GM12878 (cell line): ENCODE results near the gene TLCD3B. TPM values are rescaled to one million over a fixed set of nuclear protein-coding genes. Genes with fewer than 3 reads are reported as not detected.

Experiments used
- ATAC-seq: fragments of 200-7000 bp; cut with Tn5 transposase; 3 replicates; pipeline ENCODE4 v1.9.1; 2020; ENCODE audit warnings: mild to moderate bottlenecking, moderate library complexity
- BruUV-seq: library from RNA; stranded (reverse); fragments of 400-500 nt; replicated peaks from 2 replicates; lab custom pipeline; 2021; lab: Mats Ljungman, UMichigan
- CTCF ChIA-PET: fragments of 300-600 bp; sonication (Branson Sonifier 250); formaldehyde crosslinking; extraction: SDS; loops from one replicate; lab custom pipeline; 2021; ENCODE audit warnings: inconsistent platforms; lab: Yijun Ruan, JAX
- POLR2A ChIA-PET: fragments of 350-600 bp; formaldehyde crosslinking; extraction: SDS; loops from one replicate; lab custom pipeline; 2021; ENCODE audit warnings: inconsistent platforms; lab: Charles Lee
- RAD21 ChIA-PET: fragments of 300-600 bp; sonication (Branson Sonifier 250); formaldehyde crosslinking; loops from one replicate; lab custom pipeline; 2023; ENCODE audit warnings: antibody characterized with exemption; ENCODE audit not compliant: unreplicated experiment; lab: Charles Lee
- SMC1A ChIA-PET: fragments of 300-600 bp; sonication (Branson Sonifier 250); formaldehyde crosslinking; loops from one replicate; lab custom pipeline; 2023; ENCODE audit not compliant: unreplicated experiment, uncharacterized antibody; lab: Charles Lee
- DNase-seq: peaks from one replicate; pipeline ENCODE4 v3.0.0-alpha.2; 2011; ENCODE audit warnings: low read depth, low spot score
- FAIRE-seq: peaks from 3 replicates; lab custom pipeline; 2011; peaks lifted over from hg19 to GRCh38; lab: Jason Lieb, UNC
- H2AFZ ChIP-seq: 2 replicates; pipeline ENCODE4 v1.6.0; 2011; ENCODE audit warnings: low read depth, low read length, control low read depth; ENCODE audit not compliant: control insufficient read depth
- H3K27ac ChIP-seq: 2 replicates; pipeline ENCODE4 v1.5.1; 2011; ENCODE audit warnings: control low read depth; ENCODE audit not compliant: control insufficient read depth, insufficient read depth
- H3K27me3 ChIP-seq, 2 experiments: replicated peaks in 1 of 2; 2 replicates each; pipeline versions ENCODE4 v1.6.0 to v1.6.1; 2011; ENCODE audit warnings: low read length in 1 of 2; ENCODE audit not compliant: control insufficient read depth in 2 of 2, insufficient read depth in 2 of 2
- H3K36me3 ChIP-seq, 2 experiments: 2 replicates each; pipeline ENCODE4 v1.5.1; 2011; ENCODE audit warnings: low read length in 1 of 2; ENCODE audit not compliant: control insufficient read depth in 2 of 2, insufficient read depth in 2 of 2
- H3K4me1 ChIP-seq: 2 replicates; pipeline ENCODE4 v1.6.1; 2011; ENCODE audit warnings: mild to moderate bottlenecking, low read length, moderate library complexity, mixed read lengths; ENCODE audit not compliant: control insufficient read depth, insufficient read depth
- H3K4me2 ChIP-seq: 2 replicates; pipeline ENCODE4 v1.6.0; 2011; ENCODE audit warnings: control low read depth; ENCODE audit not compliant: control insufficient read depth, insufficient read depth
- H3K4me3 ChIP-seq: fragments of 200-600 bp; sonication (generic); 2 replicates; pipeline ENCODE4 v1.5.1; 2016
- H3K79me2 ChIP-seq: 2 replicates; pipeline ENCODE4 v1.6.0; 2011; ENCODE audit warnings: low read length; ENCODE audit not compliant: control insufficient read depth, insufficient read depth
- H3K9ac ChIP-seq: 2 replicates; pipeline ENCODE4 v1.8.0; 2011; ENCODE audit warnings: low read length, control low read depth, mixed read lengths; ENCODE audit not compliant: control insufficient read depth, insufficient read depth
- H3K9me3 ChIP-seq: replicated peaks from 3 replicates; pipeline ENCODE4 v1.5.1; 2011; ENCODE audit warnings: mild to moderate bottlenecking, low read length; ENCODE audit not compliant: control insufficient read depth, insufficient read depth
- H4K20me1 ChIP-seq: 2 replicates; pipeline ENCODE4 v1.6.0; 2011; ENCODE audit not compliant: control insufficient read depth, insufficient read depth
- BCL11A ChIP-seq: IDR thresholded peaks from 2 replicates; pipeline ENCODE4 v1.6.1; 2011; ENCODE audit warnings: low read depth, low read length
- BHLHE40 ChIP-seq, 2 experiments: fragments of 450-650 bp in 1 of 2; IDR thresholded peaks; 2 replicates each; pipeline ENCODE4 v1.6.1; 2011 to 2017; ENCODE audit warnings: low read depth in 2 of 2, borderline replicate concordance in 1 of 2, improper control_type of control experiment in 1 of 2, low read length in 1 of 2, mild to moderate bottlenecking in 1 of 2
- CBFB ChIP-seq: IDR thresholded peaks from 2 replicates; pipeline ENCODE4 v1.6.1; 2016; ENCODE audit warnings: antibody characterized with exemption, low read depth
- CREM ChIP-seq: IDR thresholded peaks from 2 replicates; pipeline ENCODE4 v1.6.1; 2014; ENCODE audit warnings: antibody characterized with exemption, low read depth
- GATAD2B ChIP-seq: fragments of 450-650 bp; conservative IDR thresholded peaks from 2 replicates; pipeline ENCODE4 v1.6.1; 2017; ENCODE audit warnings: low read depth, mild to moderate bottlenecking, moderate library complexity
- KLF5 ChIP-seq: fragments of 450-650 bp; IDR thresholded peaks from 2 replicates; pipeline ENCODE4 v1.6.1; 2014; ENCODE audit warnings: mild to moderate bottlenecking; ENCODE audit not compliant: partially characterized antibody
- MXI1 ChIP-seq: fragments of 150-350 bp; IDR thresholded peaks from 2 replicates; pipeline ENCODE4 v1.6.1; 2011; ENCODE audit warnings: low read depth, mild to moderate bottlenecking, inconsistent platforms, low read length, improper control_type of control experiment
- PAX5 ChIP-seq: IDR thresholded peaks from 2 replicates; pipeline ENCODE4 v1.6.1; 2011; ENCODE audit warnings: low read depth, low read length, borderline replicate concordance
- POLR2AphosphoS5 ChIP-seq: IDR thresholded peaks from 2 replicates; pipeline ENCODE4 v1.6.1; 2011; ENCODE audit warnings: mild to moderate bottlenecking, low read length, inconsistent platforms
- POU2F2 ChIP-seq: IDR thresholded peaks from 3 replicates; pipeline ENCODE4 v1.6.1; 2011; ENCODE audit warnings: low read depth, mild to moderate bottlenecking, low read length, borderline replicate concordance
- SMC3 ChIP-seq: IDR thresholded peaks from 2 replicates; pipeline ENCODE4 v1.6.1; 2011; ENCODE audit warnings: low read length, improper control_type of control experiment, borderline replicate concordance
- YBX1 ChIP-seq: fragments of 450-650 bp; IDR thresholded peaks from 2 replicates; pipeline ENCODE4 v1.6.1; 2016; ENCODE audit warnings: antibody characterized with exemption
- ZNF207 ChIP-seq: fragments of 450-650 bp; IDR thresholded peaks from 2 replicates; pipeline ENCODE4 v1.6.1; 2014; ENCODE audit warnings: antibody characterized with exemption, mild to moderate bottlenecking, borderline replicate concordance
- WGBS: methylation state at CpG from one replicate; pipeline ENCODE4 v1.1.6; 2016; ENCODE audit warnings: low lambda C conversion rate; ENCODE audit not compliant: insufficient replicate concordance, insufficient coverage; ENCODE audit errors: missing lambda C conversion rate; 5-methylcytosine and 5-hydroxymethylcytosine counted together
- in situ Hi-C: fragments of 300-500 bp; cut with MboI; formaldehyde crosslinking; loops from 9 replicates; pipeline ENCODE4 v1.14.3; 2018; ENCODE audit warnings: mixed read lengths
- intact Hi-C: fragments of 100-400 bp; cut with micrococcal nuclease; formaldehyde crosslinking; loops from one replicate; pipeline ENCODE4 v1.14.2; 2022; ENCODE audit not compliant: unreplicated experiment
- polyA plus RNA-seq, 11 experiments: library from polyadenylated mRNA; depleted of rRNA in 4 of 11; unstranded in 6 of 11; stranded (reverse) in 5 of 11; fragments of >200 nt; fragmentation: Nextera tagmentation in 4 of 11; fragmentation: Illumina TruSeq in 1 of 11; extraction: Ambion mirVana in 4 of 11; extraction: Trizol in 1 of 11; gene quantifications; 1 replicate in 1 of 11; 2 replicates in 10 of 11; pipeline versions ENCODE4 v1.2.1 to v1.2.3, GENCODE V29; 2011 to 2016; ENCODE audit warnings: inconsistent platforms in 2 of 11, missing spikeins in 2 of 11, low read depth in 1 of 11
- total RNA-seq, 4 experiments: library from RNA; depleted of rRNA in 3 of 4; stranded (reverse); fragments of >200 nt in 3 of 4; fragmentation: Illumina TruSeq in 1 of 4; extraction: Trizol in 1 of 4; gene quantifications; 2 replicates each; pipeline versions ENCODE4 v1.2.1 to v1.2.3, GENCODE V29; 2013 to 2021
- TF ChIP-seq, protein P1 (sequence below): IDR thresholded peaks from 2 replicates; pipeline ENCODE4 v1.6.1; 2011; ENCODE audit warnings: low read depth, low read length, improper control_type of control experiment, borderline replicate concordance

Gene TLCD3B
- total and polyA plus RNA-seq, 10 of the 15 experiments (the other 5 are each of a cell fraction or from before 2014, with no cell fraction given) = 0.05 to 0.51 (median 0.18) TPM; not detected in 4

DNA sequence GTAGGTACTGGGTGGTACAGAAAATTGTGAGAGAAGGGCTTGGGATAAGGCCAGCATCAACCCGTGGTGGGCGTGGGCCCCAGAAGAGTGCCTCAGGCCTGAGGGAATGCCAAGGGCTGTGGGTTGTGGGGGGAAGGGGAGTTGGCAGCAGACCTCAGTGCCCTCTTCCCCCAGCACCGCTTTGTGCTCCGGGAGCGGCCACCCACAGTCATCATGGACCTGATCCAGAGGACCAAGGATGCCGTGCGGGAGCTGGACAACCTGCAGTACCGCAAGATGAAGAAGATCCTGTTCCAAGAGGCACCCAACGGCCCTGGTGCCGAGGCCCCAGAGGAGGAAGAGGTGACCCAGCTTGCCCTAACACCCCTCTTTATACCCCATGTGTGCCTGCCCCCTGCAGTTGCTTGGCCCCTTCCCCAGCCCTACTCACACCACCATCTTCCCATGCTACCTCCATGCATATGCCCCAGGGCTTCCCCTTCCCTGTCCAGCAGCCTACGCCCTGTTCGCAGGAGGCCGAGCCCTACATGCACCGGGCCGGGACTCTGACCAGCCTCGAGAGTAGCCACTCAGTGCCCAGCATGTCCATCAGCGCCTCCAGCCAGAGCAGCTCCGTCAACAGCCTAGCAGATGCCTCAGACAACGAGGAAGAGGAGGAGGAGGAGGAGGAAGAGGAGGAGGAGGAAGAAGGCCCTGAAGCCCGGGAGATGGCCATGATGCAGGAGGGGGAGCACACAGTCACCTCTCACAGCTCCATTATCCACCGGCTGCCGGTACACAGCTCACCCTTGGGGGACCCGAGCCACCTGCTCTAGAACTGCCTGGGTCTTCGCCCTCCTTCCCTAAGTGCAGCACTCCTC lies 48.3 kb downstream of the TLCD3B start:
- intact Hi-C loops (no loop called here), in situ Hi-C loops (no loop called here)
- BruUV-seq = no TSS peak
- 88% methylated on average over 21 of the region's 24 CpGs for WGBS
- H3K36me3 ChIP-seq = peaks cover 33 to 49% of the 10 kb centered on the region in 2 experiments
- no peaks in the 10 kb centered on the region for H3K9me3 ChIP-seq
- POLR2A ChIA-PET = no interaction called here
- no peaks in the 10 kb centered on the region for H4K20me1 ChIP-seq
- H3K9ac ChIP-seq = no peak overlapping the region
- FAIRE-seq (no peak), ATAC-seq (no peak), DNase-seq (no peak)
- H3K27ac ChIP-seq = no peak overlapping the region
- no peaks in the 10 kb centered on the region for H3K79me2 ChIP-seq
- SMC1A ChIA-PET = no interaction called here
- H3K27me3 ChIP-seq = no peaks in the 10 kb centered on the region
- no peak overlapping the region for H2AFZ ChIP-seq
- H3K4me2 ChIP-seq = no peak overlapping the region
- no peak overlapping the region for H3K4me3 ChIP-seq
- TF ChIP-seq GATAD2B (no peak), PAX5 (no peak), POLR2AphosphoS5 (no peak), YBX1 (no peak), KLF5 (no peak), SMC3 (no peak), BCL11A (no peak), BHLHE40 (IDR thresholded peaks at IDR 0.05; ENCODE audit: borderline replicate concordance in 1 of 2, low read depth in 2 of 2, low read length in 1 of 2) (no peak), CREM (no peak), CBFB (no peak), ZNF207 (no peak), POU2F2 (no peak), MXI1 (no peak)
- TF ChIP-seq, protein P1, sequence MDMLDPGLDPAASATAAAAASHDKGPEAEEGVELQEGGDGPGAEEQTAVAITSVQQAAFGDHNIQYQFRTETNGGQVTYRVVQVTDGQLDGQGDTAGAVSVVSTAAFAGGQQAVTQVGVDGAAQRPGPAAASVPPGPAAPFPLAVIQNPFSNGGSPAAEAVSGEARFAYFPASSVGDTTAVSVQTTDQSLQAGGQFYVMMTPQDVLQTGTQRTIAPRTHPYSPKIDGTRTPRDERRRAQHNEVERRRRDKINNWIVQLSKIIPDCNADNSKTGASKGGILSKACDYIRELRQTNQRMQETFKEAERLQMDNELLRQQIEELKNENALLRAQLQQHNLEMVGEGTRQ = no peak
- TF ChIP-seq, all 136 proteins: peak for 0
- ChIA-PET RAD21 (no interaction called here), CTCF (no interaction called here)
- H3K4me1 ChIP-seq = no peaks in the 10 kb centered on the region; the same call in 1 of the 2 replicates
